ENCODE results near the gene PLCB1.

PLCB1 gene

GRCh38 chr20:8700756-8701155 lies 568.7 kb downstream of the PLCB1 start:
- in situ Hi-C loops (cut with HindIII; ENCODE audit: low pct_unique_long_range_greater_than_20kb, low sequenced_read_pairs), result no loop called here
- TF ChIP-seq JUND (IDR thresholded peaks at IDR 0.05; ENCODE audit: low read depth), result no peak

GRCh38 chr20:8706961-8707700 lies 575.1 kb downstream of the PLCB1 start:
- TF ChIP-seq JUND (IDR thresholded peaks at IDR 0.05; ENCODE audit: low read depth), result no peak
- in situ Hi-C loops (cut with HindIII; ENCODE audit: low pct_unique_long_range_greater_than_20kb, low sequenced_read_pairs), result no loop called here
- DNase-seq (ENCODE audit: low read depth in 1 of 2, low spot score in 1 of 2), result no peak

More at GRCh38 chr20:8700756-8701155, 568.7 kb downstream of the PLCB1 start:
- DNase-seq (ENCODE audit: low read depth in 1 of 2, low spot score in 1 of 2), result no peak

GRCh38 chr20:8709627-8710026 lies 577.6 kb downstream of the PLCB1 start:
- no peak for TF ChIP-seq JUND (IDR thresholded peaks at IDR 0.05; ENCODE audit: low read depth)
- DNase-seq (ENCODE audit: low read depth in 1 of 2, low spot score in 1 of 2), result no peak
- in situ Hi-C loops (cut with HindIII; ENCODE audit: low pct_unique_long_range_greater_than_20kb, low sequenced_read_pairs), result no loop called here

- no peak for TF ChIP-seq JUND (IDR thresholded peaks at IDR 0.05; ENCODE audit: low read depth)
- in situ Hi-C loops (cut with HindIII; ENCODE audit: low pct_unique_long_range_greater_than_20kb, low sequenced_read_pairs), result no loop called here
- no peak for DNase-seq (ENCODE audit: low read depth in 1 of 2, low spot score in 1 of 2)
Observed at GRCh38 chr20:8711501-8711900, 579.4 kb downstream of the PLCB1 start.

- TF ChIP-seq JUND (IDR thresholded peaks at IDR 0.05; ENCODE audit: low read depth), result no peak
- in situ Hi-C loops (cut with HindIII; ENCODE audit: low pct_unique_long_range_greater_than_20kb, low sequenced_read_pairs), result no loop called here
- DNase-seq (ENCODE audit: low read depth in 1 of 2, low spot score in 1 of 2), result no peak
Observed at GRCh38 chr20:8714206-8714605, 582.1 kb downstream of the PLCB1 start.

GRCh38 chr20:8718279-8718678 lies 586.2 kb downstream of the PLCB1 start:
- no peak for TF ChIP-seq JUND (IDR thresholded peaks at IDR 0.05; ENCODE audit: low read depth)
- in situ Hi-C loops (cut with HindIII; ENCODE audit: low pct_unique_long_range_greater_than_20kb, low sequenced_read_pairs), result no loop called here

GRCh38 chr20:8720089-8720488 lies 588.0 kb downstream of the PLCB1 start:
- no peak for DNase-seq (ENCODE audit: low read depth in 1 of 2, low spot score in 1 of 2)
- TF ChIP-seq JUND (IDR thresholded peaks at IDR 0.05; ENCODE audit: low read depth), result no peak
- in situ Hi-C loops (cut with HindIII; ENCODE audit: low pct_unique_long_range_greater_than_20kb, low sequenced_read_pairs), result no loop called here

More at GRCh38 chr20:8718279-8718678, 586.2 kb downstream of the PLCB1 start:
- no peak for DNase-seq (ENCODE audit: low read depth in 1 of 2, low spot score in 1 of 2)

GRCh38 chr20:8721098-8721497 lies 589.0 kb downstream of the PLCB1 start:
- peak in 1 of 2 experiments; percentile 74 for DNase-seq (ENCODE audit: low read depth in 1 of 2, low spot score in 1 of 2)

GRCh38 chr20:8722277-8722928 lies 590.3 kb downstream of the PLCB1 start:
- peak in 1 of 2 experiments; percentile 78 for DNase-seq (ENCODE audit: low read depth in 1 of 2, low spot score in 1 of 2)
- TF ChIP-seq JUND (IDR thresholded peaks at IDR 0.05; ENCODE audit: low read depth), result no peak
- in situ Hi-C loops (cut with HindIII; ENCODE audit: low pct_unique_long_range_greater_than_20kb, low sequenced_read_pairs), result no loop called here

More at GRCh38 chr20:8721098-8721497, 589.0 kb downstream of the PLCB1 start:
- no peak for TF ChIP-seq JUND (IDR thresholded peaks at IDR 0.05; ENCODE audit: low read depth)
- in situ Hi-C loops (cut with HindIII; ENCODE audit: low pct_unique_long_range_greater_than_20kb, low sequenced_read_pairs), result no loop called here

- in situ Hi-C loops (cut with HindIII; ENCODE audit: low pct_unique_long_range_greater_than_20kb, low sequenced_read_pairs), result no loop called here
- TF ChIP-seq JUND (IDR thresholded peaks at IDR 0.05; ENCODE audit: low read depth), result no peak
- DNase-seq (ENCODE audit: low read depth in 1 of 2, low spot score in 1 of 2), result no peak
Observed at GRCh38 chr20:8723296-8723695, 591.2 kb downstream of the PLCB1 start.

- in situ Hi-C loops (cut with HindIII; ENCODE audit: low pct_unique_long_range_greater_than_20kb, low sequenced_read_pairs), result no loop called here
Observed at GRCh38 chr20:8724884-8725283, 592.8 kb downstream of the PLCB1 start.

GRCh38 chr20:8726460-8726859 lies 594.4 kb downstream of the PLCB1 start:
- in situ Hi-C loops (cut with HindIII; ENCODE audit: low pct_unique_long_range_greater_than_20kb, low sequenced_read_pairs), result no loop called here
- no peak for DNase-seq (ENCODE audit: low read depth in 1 of 2, low spot score in 1 of 2)
- TF ChIP-seq JUND (IDR thresholded peaks at IDR 0.05; ENCODE audit: low read depth), result no peak

More at GRCh38 chr20:8724884-8725283, 592.8 kb downstream of the PLCB1 start:
- DNase-seq (ENCODE audit: low read depth in 1 of 2, low spot score in 1 of 2), result no peak
- no peak for TF ChIP-seq JUND (IDR thresholded peaks at IDR 0.05; ENCODE audit: low read depth)

- no peak for TF ChIP-seq JUND (IDR thresholded peaks at IDR 0.05; ENCODE audit: low read depth)
- no peak for DNase-seq (ENCODE audit: low read depth in 1 of 2, low spot score in 1 of 2)
- in situ Hi-C loops (cut with HindIII; ENCODE audit: low pct_unique_long_range_greater_than_20kb, low sequenced_read_pairs), result no loop called here
Observed at GRCh38 chr20:8735014-8735413, 602.9 kb downstream of the PLCB1 start.

All from T47D (cell line).